ENCODE data around the gene NPAS2. TPM values are rescaled to one million over a fixed set of nuclear protein-coding genes. Genes with fewer than 3 reads are reported as not detected.

NPAS2 gene
- total and polyA plus RNA-seq, 2 donors: 3.0 to 5.4 TPM

- H3K27me3 ChIP-seq (ENCODE audit: control insufficient read depth in 2 of 2, insufficient read depth in 1 of 2, low read length in 1 of 2): no peaks in the 10 kb centered on the region
- H3K36me3 ChIP-seq (ENCODE audit: control insufficient read depth in 2 of 2, insufficient read depth in 2 of 2, low read length in 1 of 2): peaks cover 0 to 37% of the 10 kb centered on the region in 2 donors
- no peak overlapping the region for H3K4me3 ChIP-seq (ENCODE audit: low read length in 2 of 2)
- no peak overlapping the region for H3K27ac ChIP-seq (ENCODE audit: low read depth in 1 of 2, low read length in 1 of 2)
- no peak for DNase-seq (ENCODE audit: low read depth in 6 of 9, low spot score in 9 of 9)
- WGBS: 97% methylated on average over 3 of the region's 3 CpGs
- peaks cover 0 to 2% of the 10 kb centered on the region in 2 donors for H3K9me3 ChIP-seq (ENCODE audit: control insufficient read depth in 2 of 2, insufficient read depth in 1 of 2, low read length in 1 of 2)
- no peaks in the 10 kb centered on the region for H3K4me1 ChIP-seq (ENCODE audit: control insufficient read depth in 2 of 2, insufficient read depth in 2 of 2, low read length in 2 of 2)
These were observed 197.4 kb downstream of the NPAS2 start for GRCh38 chr2:101017371-101017770.

DNA sequence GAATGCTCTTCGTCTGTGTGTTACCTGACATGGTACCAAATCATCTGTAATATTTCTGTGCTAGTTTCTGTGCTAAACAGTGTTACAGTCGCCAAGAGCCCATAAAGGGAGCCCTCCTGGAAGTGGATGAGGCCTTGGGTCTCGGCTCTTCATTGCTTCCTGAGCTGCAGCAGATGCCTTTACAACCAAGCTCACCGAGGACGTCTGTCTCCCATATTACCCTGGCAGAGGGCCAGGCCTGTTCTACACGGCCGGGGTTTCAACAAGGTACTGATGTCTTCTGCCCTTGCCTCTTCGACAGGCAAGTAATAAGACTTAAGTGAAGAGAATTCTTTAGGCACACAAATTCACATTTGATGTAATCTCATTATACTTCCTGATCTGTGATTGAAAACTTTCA lies 199.0 kb downstream of the NPAS2 start:
- no peak overlapping the region for H3K27ac ChIP-seq (ENCODE audit: low read depth in 1 of 2, low read length in 1 of 2)
- no peak for DNase-seq (ENCODE audit: low read depth in 6 of 9, low spot score in 9 of 9)
- 90% methylated on average over 8 of the region's 8 CpGs for whole genome bisulfite sequencing
- H3K27me3 ChIP-seq (ENCODE audit: control insufficient read depth in 2 of 2, insufficient read depth in 1 of 2, low read length in 1 of 2): no peaks in the 10 kb centered on the region
- no peak overlapping the region for H3K4me3 ChIP-seq (ENCODE audit: low read length in 2 of 2)
- H3K36me3 ChIP-seq (ENCODE audit: control insufficient read depth in 2 of 2, insufficient read depth in 2 of 2, low read length in 1 of 2): peaks cover 0 to 32% of the 10 kb centered on the region in 2 donors
- H3K9me3 ChIP-seq (ENCODE audit: control insufficient read depth in 2 of 2, insufficient read depth in 1 of 2, low read length in 1 of 2): peaks cover 0 to 2% of the 10 kb centered on the region in 2 donors
- H3K4me1 ChIP-seq (ENCODE audit: control insufficient read depth in 2 of 2, insufficient read depth in 2 of 2, low read length in 2 of 2): no peaks in the 10 kb centered on the region

GRCh38 chr2:101022221-101022620 lies 202.3 kb downstream of the NPAS2 start:
- Histone ChIP-seq H3K9me3 (ENCODE audit: control insufficient read depth in 2 of 2, insufficient read depth in 1 of 2, low read length in 1 of 2) (peaks cover 0 to 2% of the 10 kb centered on the region in 2 donors), H3K36me3 (ENCODE audit: control insufficient read depth in 2 of 2, insufficient read depth in 2 of 2, low read length in 1 of 2) (peaks cover 0 to 23% of the 10 kb centered on the region in 2 donors), H3K4me1 (ENCODE audit: control insufficient read depth in 2 of 2, insufficient read depth in 2 of 2, low read length in 2 of 2) (no peaks in the 10 kb centered on the region), H3K27me3 (ENCODE audit: control insufficient read depth in 2 of 2, insufficient read depth in 1 of 2, low read length in 1 of 2) (no peaks in the 10 kb centered on the region), H3K4me3 (ENCODE audit: low read length in 2 of 2) (no peak overlapping the region), H3K27ac (ENCODE audit: low read depth in 1 of 2, low read length in 1 of 2) (no peak overlapping the region)
- 97% methylated on average over 16 of the region's 16 CpGs for WGBS
- no peak for DNase-seq (ENCODE audit: low read depth in 6 of 9, low spot score in 9 of 9)

DNA sequence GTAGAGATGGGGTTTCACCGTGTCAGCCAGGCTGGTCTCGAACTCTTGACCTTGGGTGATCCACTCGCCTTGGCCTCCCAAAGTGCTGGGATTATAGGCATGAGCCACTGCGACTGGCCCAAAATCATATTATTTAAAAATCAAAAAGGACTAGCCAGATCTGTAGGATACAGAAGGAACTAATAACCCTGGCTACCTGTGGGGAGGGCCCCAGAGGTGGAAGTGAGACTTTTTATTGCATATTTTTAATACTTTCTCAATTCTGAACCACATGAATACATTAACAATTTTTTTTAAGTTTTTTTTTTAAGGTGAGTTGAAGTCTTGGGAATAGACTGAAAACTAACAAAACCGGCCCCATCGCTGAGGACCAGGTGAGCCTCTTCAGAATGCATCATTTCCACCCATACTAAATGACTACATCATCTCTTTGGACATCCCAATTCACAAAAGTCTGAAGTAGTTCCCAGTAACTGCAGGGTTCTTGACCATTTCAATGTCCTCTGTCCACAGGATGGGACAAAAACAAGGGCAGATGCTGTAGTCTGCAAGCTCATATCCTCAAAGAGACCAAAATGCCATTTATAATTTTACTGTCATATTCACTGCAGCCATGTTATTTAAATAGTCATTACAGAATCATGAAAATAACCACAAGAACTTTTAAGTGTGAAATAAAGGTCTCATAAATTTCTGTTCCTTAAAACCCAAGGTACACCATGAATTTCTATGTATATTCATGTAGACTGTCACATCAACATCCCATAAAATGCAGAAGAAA lies 203.6 kb downstream of the NPAS2 start:
- peaks cover 0 to 21% of the 10 kb centered on the region in 2 donors for H3K36me3 ChIP-seq (ENCODE audit: control insufficient read depth in 2 of 2, insufficient read depth in 2 of 2, low read length in 1 of 2)
- H3K4me1 ChIP-seq (ENCODE audit: control insufficient read depth in 2 of 2, insufficient read depth in 2 of 2, low read length in 2 of 2): no peaks in the 10 kb centered on the region
- H3K4me3 ChIP-seq (ENCODE audit: low read length in 2 of 2): no peak overlapping the region
- H3K9me3 ChIP-seq (ENCODE audit: control insufficient read depth in 2 of 2, insufficient read depth in 1 of 2, low read length in 1 of 2): peaks cover 0 to 2% of the 10 kb centered on the region in 2 donors
- no peaks in the 10 kb centered on the region for H3K27me3 ChIP-seq (ENCODE audit: control insufficient read depth in 2 of 2, insufficient read depth in 1 of 2, low read length in 1 of 2)
- H3K27ac ChIP-seq (ENCODE audit: low read depth in 1 of 2, low read length in 1 of 2): no peak overlapping the region
- 98% methylated on average over 6 of the region's 6 CpGs for WGBS
- no peak for DNase-seq (ENCODE audit: low read depth in 6 of 9, low spot score in 9 of 9)

- Histone ChIP-seq H3K4me3 (ENCODE audit: low read length in 2 of 2) (no peak overlapping the region), H3K9me3 (ENCODE audit: control insufficient read depth in 2 of 2, insufficient read depth in 1 of 2, low read length in 1 of 2) (peaks cover 0 to 2% of the 10 kb centered on the region in 2 donors), H3K4me1 (ENCODE audit: control insufficient read depth in 2 of 2, insufficient read depth in 2 of 2, low read length in 2 of 2) (no peaks in the 10 kb centered on the region), H3K27me3 (ENCODE audit: control insufficient read depth in 2 of 2, insufficient read depth in 1 of 2, low read length in 1 of 2) (no peaks in the 10 kb centered on the region), H3K36me3 (ENCODE audit: control insufficient read depth in 2 of 2, insufficient read depth in 2 of 2, low read length in 1 of 2) (peaks cover 0 to 9% of the 10 kb centered on the region in 2 donors), H3K27ac (ENCODE audit: low read depth in 1 of 2, low read length in 1 of 2) (no peak overlapping the region)
- no peak for DNase-seq (ENCODE audit: low read depth in 6 of 9, low spot score in 9 of 9)
- 97% methylated on average over 6 of the region's 6 CpGs for WGBS
These were observed 205.6 kb downstream of the NPAS2 start for GRCh38 chr2:101025561-101025960.

DNA sequence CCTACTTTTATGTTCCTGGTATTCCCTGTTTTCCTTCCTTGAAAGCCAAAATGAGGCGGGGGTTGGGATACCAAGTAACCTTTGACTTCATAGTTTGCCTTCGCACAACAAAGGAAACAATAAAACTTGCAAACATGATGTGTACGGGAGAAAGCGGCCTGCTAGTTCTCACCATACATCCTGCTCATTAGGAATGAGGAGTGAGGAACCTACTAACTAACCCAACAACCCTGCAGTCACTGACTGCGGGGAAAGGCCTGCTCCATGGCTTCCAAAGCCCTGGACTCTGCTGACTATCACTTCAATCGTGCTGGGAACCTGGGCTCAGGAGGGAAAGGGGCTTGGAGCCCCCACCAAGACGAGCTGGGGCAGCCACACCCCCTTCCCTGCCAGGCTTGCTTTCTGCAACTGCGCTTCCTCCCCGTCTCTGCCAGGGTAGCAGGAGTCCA lies 206.3 kb downstream of the NPAS2 start:
- 78% methylated on average over 9 of the region's 9 CpGs for WGBS
- H3K27me3 ChIP-seq (ENCODE audit: control insufficient read depth in 2 of 2, insufficient read depth in 1 of 2, low read length in 1 of 2): no peaks in the 10 kb centered on the region

DNA sequence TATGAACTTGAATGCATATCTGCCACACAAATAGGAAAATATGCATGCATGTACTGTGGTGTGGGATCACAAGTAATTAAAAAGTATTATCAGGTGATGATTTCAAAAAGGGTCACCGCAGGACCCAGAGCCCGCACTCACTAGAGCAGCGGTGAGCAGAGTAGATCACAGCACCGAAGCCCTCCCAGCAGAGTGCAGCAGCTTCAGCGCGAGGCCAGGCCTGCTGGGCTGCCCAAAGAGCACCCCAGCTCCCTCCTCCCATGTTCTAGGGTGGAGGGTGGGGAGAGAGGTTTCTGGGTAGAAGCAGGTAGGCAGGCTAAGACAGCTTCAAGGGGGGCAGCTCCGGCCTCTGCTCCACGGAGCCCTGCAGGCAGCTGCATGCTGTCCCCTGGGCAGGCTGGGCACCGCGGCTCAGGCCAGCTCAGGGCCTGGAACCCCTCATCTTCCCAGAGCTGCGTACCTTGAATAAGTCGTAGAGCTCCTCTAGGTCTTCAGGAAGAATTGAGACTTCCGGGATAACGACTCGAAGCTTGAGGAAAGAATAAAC lies 207.1 kb downstream of the NPAS2 start:
- H3K36me3 ChIP-seq (ENCODE audit: control insufficient read depth in 2 of 2, insufficient read depth in 2 of 2, low read length in 1 of 2): no peaks in the 10 kb centered on the region
- H3K27ac ChIP-seq (ENCODE audit: low read depth in 1 of 2, low read length in 1 of 2): no peak overlapping the region
- H3K4me3 ChIP-seq (ENCODE audit: low read length in 2 of 2): no peak overlapping the region
- peaks cover 0 to 2% of the 10 kb centered on the region in 2 donors for H3K9me3 ChIP-seq (ENCODE audit: control insufficient read depth in 2 of 2, insufficient read depth in 1 of 2, low read length in 1 of 2)
- DNase-seq (ENCODE audit: low read depth in 6 of 9, low spot score in 9 of 9): no peak
- WGBS: 95% methylated on average over 15 of the region's 15 CpGs
- no peaks in the 10 kb centered on the region for H3K4me1 ChIP-seq (ENCODE audit: control insufficient read depth in 2 of 2, insufficient read depth in 2 of 2, low read length in 2 of 2)
- H3K27me3 ChIP-seq (ENCODE audit: control insufficient read depth in 2 of 2, insufficient read depth in 1 of 2, low read length in 1 of 2): no peaks in the 10 kb centered on the region

More for the DNA sequence above, 206.3 kb downstream of the NPAS2 start:
- H3K27ac ChIP-seq (ENCODE audit: low read depth in 1 of 2, low read length in 1 of 2): no peak overlapping the region
- H3K36me3 ChIP-seq (ENCODE audit: control insufficient read depth in 2 of 2, insufficient read depth in 2 of 2, low read length in 1 of 2): peaks cover 0 to 2% of the 10 kb centered on the region in 2 donors
- no peaks in the 10 kb centered on the region for H3K4me1 ChIP-seq (ENCODE audit: control insufficient read depth in 2 of 2, insufficient read depth in 2 of 2, low read length in 2 of 2)
- H3K4me3 ChIP-seq (ENCODE audit: low read length in 2 of 2): no peak overlapping the region
- peaks cover 0 to 2% of the 10 kb centered on the region in 2 donors for H3K9me3 ChIP-seq (ENCODE audit: control insufficient read depth in 2 of 2, insufficient read depth in 1 of 2, low read length in 1 of 2)
- no peak for DNase-seq (ENCODE audit: low read depth in 6 of 9, low spot score in 9 of 9)

DNA sequence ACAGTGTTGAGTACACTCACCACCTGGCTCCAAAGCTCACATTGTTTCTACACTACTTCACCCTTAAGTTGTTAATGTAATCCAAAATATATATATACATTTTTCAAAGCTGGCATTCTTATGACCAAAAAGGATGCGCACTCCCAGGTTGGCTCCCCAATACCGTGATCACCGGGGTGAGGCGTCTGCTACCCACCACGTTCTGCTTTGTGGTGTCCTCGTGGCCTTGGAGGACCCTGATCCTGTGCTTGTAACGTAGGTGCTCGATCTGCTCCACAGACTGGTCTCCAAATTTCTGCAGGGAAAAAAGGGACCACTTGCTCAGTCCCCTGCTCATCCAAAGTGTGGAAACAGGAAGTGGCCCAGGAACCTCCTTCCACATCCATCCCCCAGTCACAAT lies 207.9 kb downstream of the NPAS2 start:
- Histone ChIP-seq H3K4me3 (ENCODE audit: low read length in 2 of 2) (no peak overlapping the region), H3K4me1 (ENCODE audit: control insufficient read depth in 2 of 2, insufficient read depth in 2 of 2, low read length in 2 of 2) (no peaks in the 10 kb centered on the region), H3K27ac (ENCODE audit: low read depth in 1 of 2, low read length in 1 of 2) (no peak overlapping the region), H3K27me3 (ENCODE audit: control insufficient read depth in 2 of 2, insufficient read depth in 1 of 2, low read length in 1 of 2) (no peaks in the 10 kb centered on the region), H3K9me3 (ENCODE audit: control insufficient read depth in 2 of 2, insufficient read depth in 1 of 2, low read length in 1 of 2) (no peaks in the 10 kb centered on the region), H3K36me3 (ENCODE audit: control insufficient read depth in 2 of 2, insufficient read depth in 2 of 2, low read length in 1 of 2) (no peaks in the 10 kb centered on the region)
- WGBS: 98% methylated on average over 8 of the region's 8 CpGs
- DNase-seq (ENCODE audit: low read depth in 6 of 9, low spot score in 9 of 9): no peak

DNA sequence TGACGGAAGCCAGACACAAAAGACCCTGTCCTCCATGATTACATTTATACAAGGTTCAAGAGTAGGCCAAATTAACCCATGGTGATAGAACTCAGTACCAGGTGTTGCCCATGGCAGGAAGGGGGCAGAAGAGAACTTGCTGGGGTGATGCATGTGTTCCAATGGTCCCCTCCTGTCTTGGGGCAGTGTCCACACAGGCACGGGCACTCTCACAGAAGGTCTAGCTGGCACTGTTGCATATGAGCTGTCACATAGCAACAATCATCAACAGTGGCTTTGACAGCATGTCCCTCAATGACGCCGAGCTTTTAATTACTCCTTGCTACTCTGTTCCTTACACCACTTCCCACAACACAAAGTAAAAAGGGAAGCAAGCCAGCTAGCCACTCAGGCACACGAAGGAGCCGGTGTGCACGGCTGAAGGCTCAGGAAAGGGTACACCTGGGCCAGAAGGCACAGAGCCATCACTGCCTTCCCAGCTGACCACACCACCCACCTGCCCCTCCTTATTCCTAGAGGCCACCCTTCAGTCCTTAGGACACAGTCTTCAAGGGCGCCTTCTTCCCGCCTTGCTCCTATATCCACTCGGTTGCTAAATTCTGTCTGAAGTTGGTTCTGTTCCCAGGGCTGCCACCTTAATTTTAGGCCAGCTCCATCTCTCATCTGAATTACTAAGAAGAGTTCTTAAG lies 211.1 kb downstream of the NPAS2 start:
- Histone ChIP-seq H3K4me3 (ENCODE audit: low read length in 2 of 2) (no peak overlapping the region), H3K36me3 (ENCODE audit: control insufficient read depth in 2 of 2, insufficient read depth in 2 of 2, low read length in 1 of 2) (no peaks in the 10 kb centered on the region), H3K27me3 (ENCODE audit: control insufficient read depth in 2 of 2, insufficient read depth in 1 of 2, low read length in 1 of 2) (no peaks in the 10 kb centered on the region), H3K27ac (ENCODE audit: low read depth in 1 of 2, low read length in 1 of 2) (no peak overlapping the region), H3K9me3 (ENCODE audit: control insufficient read depth in 2 of 2, insufficient read depth in 1 of 2, low read length in 1 of 2) (no peaks in the 10 kb centered on the region), H3K4me1 (ENCODE audit: control insufficient read depth in 2 of 2, insufficient read depth in 2 of 2, low read length in 2 of 2) (no peaks in the 10 kb centered on the region)
- 89% methylated on average over 10 of the region's 10 CpGs for WGBS
- DNase-seq (ENCODE audit: low read depth in 6 of 9, low spot score in 9 of 9): no peak
